HEK293 (cell line): ENCODE results near the gene ERCC6.

Source experiments
- ZNF777 ChIP-seq: fragments of 450-650 bp; formaldehyde crosslinking; IDR thresholded peaks from 2 replicates; pipeline ENCODE4 v1.5.1; 2017; ENCODE audit warnings: missing biosample characterization, missing genetic modification characterization, borderline replicate concordance
- TF ChIP-seq, protein P1 (sequence below): fragments of 450-650 bp; formaldehyde crosslinking; IDR thresholded peaks from 2 replicates; pipeline ENCODE4 v1.5.1; 2016; ENCODE audit warnings: missing biosample characterization, missing genetic modification characterization, low read depth
- TF ChIP-seq, protein P2 (sequence below): fragments of 450-650 bp; formaldehyde crosslinking; IDR thresholded peaks from 2 replicates; pipeline ENCODE4 v1.5.1; 2016; ENCODE audit warnings: missing biosample characterization, missing genetic modification characterization
- TF ChIP-seq, protein P3 (sequence below): fragments of 450-650 bp; formaldehyde crosslinking; IDR thresholded peaks from 2 replicates; pipeline ENCODE4 v1.5.1; 2016; ENCODE audit warnings: missing biosample characterization, missing genetic modification characterization

DNA sequence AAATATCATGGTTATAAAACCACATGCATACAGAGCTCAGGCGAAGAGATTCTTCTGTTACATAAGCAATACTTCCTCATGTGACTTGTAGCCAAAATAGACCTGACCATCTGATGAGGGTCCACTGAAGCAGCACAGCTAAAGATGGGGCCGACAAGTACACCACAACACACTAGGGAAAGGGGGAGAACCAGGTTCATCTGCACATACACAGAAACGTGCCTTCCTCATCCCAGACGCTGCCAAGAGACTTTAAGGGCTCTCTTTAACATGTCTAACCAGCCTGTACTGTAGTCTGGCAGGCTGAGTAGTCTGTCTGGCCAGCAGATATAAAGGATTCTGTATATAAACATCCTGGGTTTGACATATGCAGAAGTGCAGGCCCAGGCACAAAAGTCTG is 30.3 kb downstream of the ERCC6 start:
- TF ChIP-seq ZNF777 (tag by site-specific recombination) = no peak
- TF ChIP-seq, protein P1, sequence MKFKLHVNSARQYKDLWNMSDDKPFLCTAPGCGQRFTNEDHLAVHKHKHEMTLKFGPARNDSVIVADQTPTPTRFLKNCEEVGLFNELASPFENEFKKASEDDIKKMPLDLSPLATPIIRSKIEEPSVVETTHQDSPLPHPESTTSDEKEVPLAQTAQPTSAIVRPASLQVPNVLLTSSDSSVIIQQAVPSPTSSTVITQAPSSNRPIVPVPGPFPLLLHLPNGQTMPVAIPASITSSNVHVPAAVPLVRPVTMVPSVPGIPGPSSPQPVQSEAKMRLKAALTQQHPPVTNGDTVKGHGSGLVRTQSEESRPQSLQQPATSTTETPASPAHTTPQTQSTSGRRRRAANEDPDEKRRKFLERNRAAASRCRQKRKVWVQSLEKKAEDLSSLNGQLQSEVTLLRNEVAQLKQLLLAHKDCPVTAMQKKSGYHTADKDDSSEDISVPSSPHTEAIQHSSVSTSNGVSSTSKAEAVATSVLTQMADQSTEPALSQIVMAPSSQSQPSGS (tag by site-specific recombination) = no peak
- TF ChIP-seq, protein P2, sequence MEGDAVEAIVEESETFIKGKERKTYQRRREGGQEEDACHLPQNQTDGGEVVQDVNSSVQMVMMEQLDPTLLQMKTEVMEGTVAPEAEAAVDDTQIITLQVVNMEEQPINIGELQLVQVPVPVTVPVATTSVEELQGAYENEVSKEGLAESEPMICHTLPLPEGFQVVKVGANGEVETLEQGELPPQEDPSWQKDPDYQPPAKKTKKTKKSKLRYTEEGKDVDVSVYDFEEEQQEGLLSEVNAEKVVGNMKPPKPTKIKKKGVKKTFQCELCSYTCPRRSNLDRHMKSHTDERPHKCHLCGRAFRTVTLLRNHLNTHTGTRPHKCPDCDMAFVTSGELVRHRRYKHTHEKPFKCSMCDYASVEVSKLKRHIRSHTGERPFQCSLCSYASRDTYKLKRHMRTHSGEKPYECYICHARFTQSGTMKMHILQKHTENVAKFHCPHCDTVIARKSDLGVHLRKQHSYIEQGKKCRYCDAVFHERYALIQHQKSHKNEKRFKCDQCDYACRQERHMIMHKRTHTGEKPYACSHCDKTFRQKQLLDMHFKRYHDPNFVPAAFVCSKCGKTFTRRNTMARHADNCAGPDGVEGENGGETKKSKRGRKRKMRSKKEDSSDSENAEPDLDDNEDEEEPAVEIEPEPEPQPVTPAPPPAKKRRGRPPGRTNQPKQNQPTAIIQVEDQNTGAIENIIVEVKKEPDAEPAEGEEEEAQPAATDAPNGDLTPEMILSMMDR (tag by site-specific recombination) = no peak
- TF ChIP-seq, protein P3, sequence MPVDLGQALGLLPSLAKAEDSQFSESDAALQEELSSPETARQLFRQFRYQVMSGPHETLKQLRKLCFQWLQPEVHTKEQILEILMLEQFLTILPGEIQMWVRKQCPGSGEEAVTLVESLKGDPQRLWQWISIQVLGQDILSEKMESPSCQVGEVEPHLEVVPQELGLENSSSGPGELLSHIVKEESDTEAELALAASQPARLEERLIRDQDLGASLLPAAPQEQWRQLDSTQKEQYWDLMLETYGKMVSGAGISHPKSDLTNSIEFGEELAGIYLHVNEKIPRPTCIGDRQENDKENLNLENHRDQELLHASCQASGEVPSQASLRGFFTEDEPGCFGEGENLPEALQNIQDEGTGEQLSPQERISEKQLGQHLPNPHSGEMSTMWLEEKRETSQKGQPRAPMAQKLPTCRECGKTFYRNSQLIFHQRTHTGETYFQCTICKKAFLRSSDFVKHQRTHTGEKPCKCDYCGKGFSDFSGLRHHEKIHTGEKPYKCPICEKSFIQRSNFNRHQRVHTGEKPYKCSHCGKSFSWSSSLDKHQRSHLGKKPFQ (tag by site-specific recombination) = no peak
